GM19043 (cell line): ENCODE measurements around the gene MAPKAPK2.
"Not testable (repeated sequence)": the region's sequence is repeated elsewhere in the genome, so short reads cannot be mapped to it uniquely, and the experiment has no call there.

Experiments
- ATAC-seq: cut with Tn5 transposase; IDR thresholded peaks from one replicate; pipeline ENCODE4 v1.9.1; 2021; ENCODE audit warnings: low read depth; ENCODE audit not compliant: unreplicated experiment

Gene MAPKAPK2

DNA sequence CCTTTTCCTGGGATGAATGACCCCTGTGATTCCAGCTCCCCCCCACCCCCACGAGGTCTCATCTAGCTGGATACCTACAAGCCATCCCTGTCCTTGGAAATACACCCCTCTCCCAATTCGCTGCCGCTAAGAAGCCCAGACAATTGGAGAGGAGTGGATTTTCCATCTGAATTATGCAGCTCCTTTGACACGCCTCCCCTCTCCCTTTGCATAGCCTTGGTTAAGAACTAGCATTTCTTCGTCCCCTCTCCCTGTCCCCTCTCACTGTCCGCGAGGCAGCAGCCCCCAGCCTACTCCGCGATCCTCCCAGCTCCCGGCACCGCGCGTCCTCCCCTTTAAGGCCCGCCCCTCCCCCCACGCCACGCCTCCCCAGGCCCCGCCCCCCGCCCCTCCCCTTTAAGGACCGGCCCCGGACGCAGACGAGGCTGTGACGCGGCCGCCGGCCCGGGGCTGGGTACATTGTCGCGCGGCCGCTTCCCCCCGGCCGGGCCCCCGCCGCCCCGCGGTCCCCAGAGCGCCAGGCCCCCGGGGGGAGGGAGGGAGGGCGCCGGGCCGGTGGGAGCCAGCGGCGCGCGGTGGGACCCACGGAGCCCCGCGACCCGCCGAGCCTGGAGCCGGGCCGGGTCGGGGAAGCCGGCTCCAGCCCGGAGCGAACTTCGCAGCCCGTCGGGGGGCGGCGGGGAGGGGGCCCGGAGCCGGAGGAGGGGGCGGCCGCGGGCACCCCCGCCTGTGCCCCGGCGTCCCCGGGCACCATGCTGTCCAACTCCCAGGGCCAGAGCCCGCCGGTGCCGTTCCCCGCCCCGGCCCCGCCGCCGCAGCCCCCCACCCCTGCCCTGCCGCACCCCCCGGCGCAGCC lies at the start of gene MAPKAPK2:
MAPKAPK2 (plus strand) TSS at position 428 of the 856 bp plus-strand sequence; CDS start at position 753, 325 bp downstream.
- ATAC-seq, result peak; percentile 37

DNA sequence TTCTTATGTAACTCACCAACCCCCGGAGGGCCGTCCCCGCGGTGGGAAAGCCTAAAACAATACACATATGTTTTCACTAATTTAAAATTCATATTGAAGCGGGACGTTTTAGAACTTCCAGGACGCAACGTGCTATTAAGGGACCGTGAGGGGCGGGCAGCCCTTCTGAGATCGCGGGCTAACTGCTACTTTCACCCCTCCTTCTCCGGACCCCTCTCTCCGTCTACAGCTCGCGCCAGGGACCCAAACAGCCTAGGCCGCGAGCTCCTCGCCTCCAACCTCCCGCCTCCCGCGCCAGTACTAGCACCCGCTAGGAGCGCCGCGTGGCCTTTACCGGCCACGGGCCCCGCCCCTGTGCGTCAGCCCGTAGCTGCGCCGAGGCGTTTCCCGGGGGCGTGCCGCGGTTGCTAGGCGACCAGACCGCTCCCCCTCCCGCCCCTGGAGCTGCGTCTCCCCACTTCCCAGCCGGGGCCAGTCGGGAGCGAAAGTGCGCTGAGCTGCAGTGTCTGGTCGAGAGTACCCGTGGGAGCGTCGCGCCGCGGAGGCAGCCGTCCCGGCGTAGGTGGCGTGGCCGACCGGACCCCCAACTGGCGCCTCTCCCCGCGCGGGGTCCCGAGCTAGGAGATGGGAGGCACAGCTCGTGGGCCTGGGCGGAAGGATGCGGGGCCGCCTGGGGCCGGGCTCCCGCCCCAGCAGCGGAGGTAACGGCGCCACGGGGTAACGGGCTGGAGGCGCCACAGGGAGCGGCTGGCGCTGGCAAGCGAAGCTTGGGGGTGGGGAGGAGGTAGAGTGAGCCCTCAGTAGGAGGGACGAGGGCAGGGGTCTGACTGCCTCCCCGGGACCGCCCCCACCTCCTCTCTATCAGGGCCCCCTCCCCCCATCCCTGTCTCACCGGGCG lies 49.4 kb upstream of the MAPKAPK2 start, which contains the start of gene DYRK3:
DYRK3 (plus strand) TSS at position 457 of the 898 bp plus-strand sequence; CDS start at position 625, 168 bp downstream.
- peak; percentile 88 for ATAC-seq

DNA sequence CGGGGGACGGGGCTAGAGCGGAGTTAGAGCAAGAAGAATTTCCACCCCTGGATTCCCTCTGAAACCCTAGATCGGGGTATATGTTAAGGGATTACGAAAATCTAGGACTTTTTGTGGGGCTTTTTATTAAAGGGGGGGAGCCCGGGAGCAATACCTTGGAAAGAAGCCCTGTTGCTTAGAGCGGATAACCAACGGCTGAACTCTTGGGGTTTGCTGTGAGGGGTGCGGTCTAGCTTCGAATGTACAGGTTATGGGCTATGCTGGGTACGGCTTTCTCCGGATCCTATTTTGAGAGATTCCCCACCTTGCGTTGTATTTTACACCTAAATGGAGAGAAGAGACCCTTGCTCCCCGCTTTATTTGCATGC lies 48.7 kb upstream of the MAPKAPK2 start:
- ATAC-seq, result no peak

DNA sequence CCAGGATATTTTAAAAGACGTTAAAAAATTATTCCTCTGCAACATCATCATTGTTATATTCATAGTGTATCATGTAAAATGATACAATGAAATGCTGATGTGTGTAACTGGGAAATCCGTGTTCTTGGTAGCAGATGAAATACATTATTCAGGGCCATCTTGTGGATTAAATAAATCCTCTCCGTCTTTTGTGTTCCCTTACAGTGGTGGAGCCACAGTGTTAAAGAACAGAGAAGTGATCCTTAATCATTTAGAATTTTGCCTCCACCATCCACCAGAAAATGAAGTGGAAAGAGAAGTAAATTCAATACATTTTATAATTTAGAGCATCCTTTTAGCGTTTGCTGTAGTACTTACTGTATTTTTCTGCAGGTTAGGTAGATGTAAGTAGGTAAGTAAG lies 48.0 kb upstream of the MAPKAPK2 start:
- no peak for ATAC-seq

DNA sequence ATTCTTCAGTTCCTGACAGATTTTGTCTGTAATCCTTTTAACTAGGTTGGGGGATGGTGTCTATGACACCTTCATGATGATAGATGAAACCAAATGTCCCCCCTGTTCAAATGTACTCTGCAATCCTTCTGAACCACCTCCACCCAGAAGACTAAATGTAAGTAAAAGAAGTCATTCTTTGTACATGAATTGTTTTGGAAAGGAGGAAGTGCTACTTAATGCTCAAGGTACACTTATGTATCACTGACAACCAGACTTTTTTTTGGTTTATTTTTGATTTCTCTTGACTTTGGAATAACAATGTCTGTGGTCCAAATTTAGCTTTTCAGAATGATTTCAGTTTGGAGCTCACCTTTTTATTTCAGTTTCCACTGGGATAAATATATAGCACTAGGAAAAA lies 47.1 kb upstream of the MAPKAPK2 start:
- no peak for ATAC-seq

DNA sequence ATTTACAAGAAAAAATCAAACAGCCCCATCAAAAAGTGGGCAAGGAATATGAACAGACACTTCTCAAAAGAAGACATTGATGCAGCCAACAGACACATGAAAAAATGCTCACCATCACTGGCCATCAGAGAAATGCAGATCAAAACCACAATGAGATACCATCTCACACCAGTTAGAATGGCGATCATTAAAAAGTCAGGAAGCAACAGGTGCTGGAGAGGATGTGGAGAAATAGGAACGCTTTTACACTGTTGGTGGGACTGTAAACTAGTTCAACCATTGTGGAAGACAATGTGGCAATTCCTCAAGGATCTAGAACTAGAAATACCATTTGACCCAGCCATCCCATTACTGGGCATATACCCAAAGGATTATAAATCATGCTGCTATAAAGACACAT lies 42.6 kb upstream of the MAPKAPK2 start:
- not testable (repeated sequence) for ATAC-seq

DNA sequence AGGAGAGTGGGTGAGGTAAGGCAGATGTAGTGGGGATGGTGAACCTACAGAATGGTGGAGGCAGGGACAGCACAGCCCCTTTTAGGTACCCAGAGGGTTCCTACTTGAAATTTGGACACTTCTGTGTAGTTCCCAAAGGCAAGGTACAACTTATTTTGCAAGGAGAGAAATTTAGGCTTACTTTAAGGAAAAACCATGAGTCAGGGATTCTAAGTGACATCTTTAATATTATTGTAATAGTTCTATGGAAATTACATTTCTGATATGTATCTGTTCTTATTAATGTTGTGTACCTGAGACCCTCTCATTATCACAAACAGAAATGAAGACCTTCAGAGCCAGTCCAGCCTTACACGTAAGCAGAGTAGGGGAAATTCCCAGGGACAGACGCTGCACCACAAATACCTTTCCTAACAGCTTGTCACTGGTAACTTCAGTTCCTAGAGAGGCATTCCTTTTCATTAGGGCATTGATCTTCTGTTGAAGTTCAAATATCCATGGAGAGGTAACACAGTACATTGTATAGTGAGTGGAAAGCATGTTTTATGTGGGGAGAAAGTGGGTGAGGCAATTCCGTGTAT lies 41.5 kb upstream of the MAPKAPK2 start:
- no peak for ATAC-seq

DNA sequence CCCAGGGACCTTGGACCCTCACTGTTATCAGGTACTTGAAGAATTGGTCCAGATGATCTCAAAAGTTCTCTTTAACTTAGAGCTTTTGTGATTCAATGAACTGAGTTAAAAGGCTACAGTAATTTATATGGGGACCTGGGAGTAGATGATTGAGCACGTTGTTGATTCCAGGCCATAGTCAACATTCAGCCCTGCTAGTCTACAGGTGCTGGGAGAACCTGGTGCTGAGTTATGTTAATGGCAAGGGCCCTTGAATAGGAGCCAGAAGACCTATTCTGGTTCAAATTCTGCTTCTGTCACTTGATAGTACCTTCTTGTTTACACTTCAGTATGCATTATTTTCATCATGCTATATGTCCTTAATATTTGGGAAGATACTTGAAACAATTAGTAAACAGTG lies 38.2 kb upstream of the MAPKAPK2 start:
- ATAC-seq, result no peak

DNA sequence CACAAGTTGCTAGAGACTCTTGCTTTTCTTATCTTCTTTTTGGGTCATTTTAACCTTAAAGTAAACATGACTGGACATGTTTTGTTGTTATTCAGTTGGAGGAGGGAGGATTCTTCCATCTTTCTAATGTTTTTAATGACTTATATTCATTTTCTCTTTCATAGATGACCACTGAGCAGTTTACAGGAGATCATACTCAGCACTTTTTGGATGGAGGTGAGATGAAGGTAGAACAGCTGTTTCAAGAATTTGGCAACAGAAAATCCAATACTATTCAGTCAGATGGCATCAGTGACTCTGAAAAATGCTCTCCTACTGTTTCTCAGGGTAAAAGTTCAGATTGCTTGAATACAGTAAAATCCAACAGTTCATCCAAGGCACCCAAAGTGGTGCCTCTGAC lies 37.5 kb upstream of the MAPKAPK2 start:
- no peak for ATAC-seq

DNA sequence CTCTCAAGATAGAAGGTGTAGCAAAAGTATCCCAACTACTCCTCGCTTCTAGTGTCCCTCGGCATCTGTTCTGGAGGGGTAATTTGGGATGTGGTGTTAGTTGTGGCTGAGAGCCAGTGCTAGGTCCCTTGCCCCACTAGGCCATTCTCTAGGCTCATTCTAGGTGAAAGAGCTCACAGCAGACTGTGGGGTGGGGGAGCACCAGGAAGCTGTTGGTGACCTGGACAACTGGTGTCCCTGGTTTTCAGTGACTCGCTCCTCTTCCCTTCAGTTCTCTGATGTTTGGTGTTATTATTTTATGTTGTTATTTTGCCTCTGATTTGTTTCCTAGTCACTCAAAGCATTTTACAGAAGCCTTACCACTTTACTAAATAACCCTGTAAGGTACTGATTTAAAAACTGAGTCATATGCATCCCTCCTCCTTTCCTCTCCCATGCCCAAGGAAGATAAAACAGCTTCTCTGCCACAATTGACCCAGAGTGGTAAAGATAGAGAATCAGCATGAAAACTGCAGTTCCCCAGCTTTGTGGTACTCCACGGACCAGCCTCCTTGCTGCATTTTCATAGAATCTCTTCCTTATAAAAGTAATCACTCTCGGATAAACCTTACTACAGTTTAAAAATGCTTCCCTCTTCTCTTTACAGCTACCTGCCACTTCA lies 35.3 kb upstream of the MAPKAPK2 start:
- ATAC-seq, result no peak

DNA sequence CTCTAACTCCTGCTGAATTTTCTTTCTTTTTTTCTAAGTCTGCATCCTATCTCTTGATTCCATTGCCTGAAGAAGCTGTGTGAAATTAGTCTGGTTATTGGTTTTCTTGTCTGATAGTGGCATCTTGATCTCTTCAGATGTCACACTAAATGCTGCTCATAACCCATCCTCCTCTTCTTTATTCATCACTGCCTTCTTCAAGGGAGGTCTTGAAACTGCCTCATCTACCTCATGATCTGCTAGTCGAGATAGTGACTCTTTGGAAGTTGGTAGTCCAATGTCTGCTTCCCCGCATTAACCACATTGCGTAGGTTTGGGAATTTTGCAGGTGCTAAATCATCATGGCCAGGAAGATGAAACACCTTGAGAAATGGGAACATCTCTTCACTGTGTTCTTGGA lies 33.7 kb upstream of the MAPKAPK2 start:
- ATAC-seq, result no peak

DNA sequence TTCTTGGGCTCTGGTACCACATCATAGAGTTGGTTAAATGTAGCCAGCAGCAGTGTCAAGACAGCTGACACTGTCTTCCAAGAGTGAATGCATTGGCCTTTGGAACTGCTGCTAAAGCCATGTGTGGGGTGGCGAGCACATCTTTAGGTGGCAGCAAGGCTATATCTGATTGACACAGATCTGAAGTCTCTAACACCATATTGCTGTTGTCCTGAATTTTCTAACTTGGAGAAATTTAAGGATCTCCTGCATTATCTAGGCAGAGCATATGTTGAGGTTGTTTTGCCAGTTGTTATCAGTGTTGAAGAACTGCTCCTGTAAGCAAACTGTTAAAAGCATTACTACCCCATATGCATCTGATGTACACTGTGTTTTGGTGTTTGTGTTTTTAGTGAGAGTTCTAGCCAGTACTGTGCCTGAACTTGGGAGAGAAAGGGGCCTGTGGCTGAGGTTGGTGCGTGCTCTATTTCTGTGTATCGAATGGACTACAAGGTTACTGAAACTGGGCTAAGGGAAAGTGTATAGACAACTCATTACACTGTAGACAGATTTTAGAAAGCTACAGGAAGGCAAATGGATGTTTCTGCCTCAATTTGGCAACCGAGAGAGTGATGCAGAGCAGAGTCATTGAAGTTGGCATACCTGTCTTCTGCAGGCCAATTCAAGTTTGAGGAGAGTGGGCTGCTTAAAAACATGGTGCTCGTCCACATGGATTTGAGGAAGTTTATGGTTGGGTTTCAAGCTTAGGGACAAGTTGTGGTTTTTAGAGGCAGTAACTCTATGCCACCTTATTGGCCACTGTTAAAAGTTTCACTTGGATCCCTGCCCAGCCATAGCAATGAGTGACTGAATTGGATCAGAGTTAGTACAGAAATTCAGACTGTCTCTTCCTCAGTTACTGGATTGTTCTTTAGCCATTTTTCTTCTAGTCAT lies 32.5 kb upstream of the MAPKAPK2 start:
- no peak for ATAC-seq

DNA sequence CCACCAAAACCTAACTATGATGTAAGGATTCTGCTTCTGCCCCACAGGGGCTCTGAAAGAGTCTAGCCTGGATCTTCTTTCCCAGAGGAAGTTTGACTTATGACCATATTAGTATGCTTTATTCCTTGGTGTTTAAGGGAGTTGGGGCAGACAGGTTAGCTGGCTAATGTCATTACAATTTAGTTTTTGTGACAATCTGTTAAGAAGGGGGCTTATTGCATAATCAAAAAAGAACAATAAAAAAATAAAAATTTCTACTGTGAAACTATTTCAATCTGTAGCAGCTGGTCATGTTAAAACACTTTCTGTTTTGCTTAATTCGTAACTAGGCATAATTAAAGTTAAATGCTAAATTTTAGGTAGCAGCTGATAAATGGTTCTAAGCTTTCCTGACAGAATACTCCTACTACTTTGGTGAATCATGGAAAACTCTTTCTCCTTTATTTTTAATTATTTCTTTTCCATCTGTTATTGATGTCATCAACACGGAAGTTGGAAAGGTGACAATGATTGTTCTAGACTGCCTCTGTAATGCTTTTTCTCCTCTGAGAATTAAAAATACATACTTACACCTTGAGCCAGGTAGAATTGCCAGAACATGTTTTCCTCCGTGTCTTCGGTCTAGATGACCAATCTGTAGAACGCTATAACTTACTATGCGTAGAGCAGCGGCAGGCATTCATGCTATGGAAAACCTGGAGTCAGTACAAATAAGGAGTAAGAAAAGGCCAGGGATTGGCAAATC lies 30.8 kb upstream of the MAPKAPK2 start:
- ATAC-seq, result no peak

DNA sequence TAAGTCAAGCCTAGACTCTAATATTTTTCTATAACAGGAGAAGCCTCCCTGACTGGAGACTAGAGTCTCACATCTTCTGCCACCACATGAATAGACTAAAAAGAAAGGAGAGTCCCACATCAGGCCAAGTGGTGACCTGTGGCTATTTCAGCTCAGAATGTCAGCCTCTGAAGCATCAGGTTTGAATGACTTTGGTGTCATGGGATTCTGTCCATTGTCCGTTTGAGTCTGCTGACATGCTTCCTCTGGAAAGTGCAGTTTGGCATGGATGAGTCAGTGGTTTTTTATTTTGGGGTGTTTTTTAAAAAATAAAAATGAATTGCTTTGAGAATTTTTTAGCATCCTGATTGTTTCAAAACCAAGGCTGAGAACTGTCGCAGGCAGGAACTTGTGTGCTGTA lies 29.9 kb upstream of the MAPKAPK2 start:
- ATAC-seq, result no peak

DNA sequence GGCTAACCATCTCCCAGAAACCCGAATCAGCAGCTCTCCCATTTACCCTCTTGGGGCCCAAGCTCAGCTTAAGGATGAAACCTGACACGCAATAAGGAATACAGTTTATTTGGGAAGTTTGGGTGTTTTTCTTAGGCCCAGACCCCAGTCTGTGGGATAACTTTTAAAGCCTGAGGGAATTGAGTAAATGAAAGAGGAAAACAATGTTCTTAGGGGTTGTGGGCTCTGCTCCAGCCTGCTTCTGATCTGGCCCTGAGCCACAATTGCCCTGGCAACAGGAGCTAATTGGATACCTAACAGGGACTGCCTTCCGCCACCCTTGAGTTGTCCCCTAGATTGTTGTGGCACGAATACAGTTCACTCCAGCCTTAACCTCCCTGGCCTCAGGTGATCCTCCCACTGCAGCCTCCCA lies 29.2 kb upstream of the MAPKAPK2 start:
- no peak for ATAC-seq

DNA sequence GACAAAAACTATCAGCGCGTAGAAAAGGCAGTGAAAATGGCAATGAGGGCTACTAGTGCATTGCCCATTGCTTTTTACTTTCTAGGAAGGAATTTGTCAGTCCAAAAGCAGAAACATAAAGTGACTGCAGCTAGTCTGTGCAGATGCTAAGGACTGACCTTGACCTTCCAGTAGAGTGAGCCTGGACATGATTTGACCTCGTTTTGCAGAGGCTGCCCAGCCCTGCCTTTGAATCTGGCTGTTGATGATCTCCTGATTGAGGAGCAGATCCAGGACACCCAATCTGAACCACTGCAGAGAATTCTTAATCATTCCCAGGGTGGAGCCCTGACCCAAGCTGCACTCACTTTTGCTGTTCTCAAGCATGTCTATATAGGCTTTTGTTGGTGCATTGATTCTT lies 27.8 kb upstream of the MAPKAPK2 start:
- no peak for ATAC-seq

DNA sequence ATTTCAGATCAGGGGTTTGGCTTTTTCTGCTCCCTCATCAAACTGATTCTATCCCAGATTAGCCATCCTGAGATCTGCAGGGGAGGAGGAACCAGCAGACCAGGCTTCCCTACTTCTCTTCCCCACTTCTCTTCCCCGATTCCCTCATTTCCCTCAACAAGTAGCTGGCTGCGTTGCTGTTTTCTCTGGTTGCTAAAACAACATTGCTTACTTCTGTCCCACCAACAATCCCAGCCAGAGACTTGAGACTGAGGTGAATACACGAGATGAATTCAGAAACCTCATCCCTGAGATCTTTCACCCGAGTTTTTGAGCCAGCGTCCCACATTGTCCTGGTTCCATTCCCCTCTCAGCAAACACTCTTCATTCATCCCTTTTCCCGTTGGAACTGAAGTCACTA lies 27.0 kb upstream of the MAPKAPK2 start:
- ATAC-seq, result no peak

DNA sequence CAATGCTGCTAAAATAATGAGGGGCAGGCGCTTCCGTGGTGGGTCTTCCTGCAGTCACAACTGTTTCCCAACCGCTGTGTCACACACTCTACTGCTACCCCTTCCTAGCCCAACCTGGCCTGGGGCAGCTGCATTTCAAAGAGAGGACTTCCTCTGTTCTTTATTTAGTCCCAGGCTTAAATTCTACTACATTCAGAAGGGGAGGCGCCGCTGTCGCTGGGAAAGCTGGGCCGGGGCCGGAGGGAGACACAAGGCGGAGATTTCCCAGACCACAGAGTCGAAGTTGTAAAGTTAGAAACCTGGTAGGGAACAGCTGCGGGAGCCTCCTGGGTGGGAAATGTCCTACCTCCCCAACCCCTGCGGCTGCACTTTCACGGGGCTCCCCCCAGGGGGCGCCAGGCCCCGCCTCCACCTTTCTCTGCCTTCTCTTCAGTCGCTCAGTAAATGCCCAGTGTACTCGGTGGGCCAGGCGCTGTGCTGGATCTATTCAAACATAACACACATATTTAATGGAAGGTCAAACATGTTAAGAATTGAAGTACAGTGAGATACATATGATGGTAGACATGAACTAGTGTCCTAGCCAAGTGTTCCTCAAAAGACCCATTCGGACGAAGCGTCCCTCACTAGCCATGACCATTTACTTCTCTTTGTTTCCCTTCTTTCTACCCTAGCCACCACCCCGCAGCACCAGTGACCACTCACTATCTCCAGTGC lies 26.3 kb upstream of the MAPKAPK2 start:
- no peak for ATAC-seq
